ENCODE data around the gene PTTG1IP.

DNA sequence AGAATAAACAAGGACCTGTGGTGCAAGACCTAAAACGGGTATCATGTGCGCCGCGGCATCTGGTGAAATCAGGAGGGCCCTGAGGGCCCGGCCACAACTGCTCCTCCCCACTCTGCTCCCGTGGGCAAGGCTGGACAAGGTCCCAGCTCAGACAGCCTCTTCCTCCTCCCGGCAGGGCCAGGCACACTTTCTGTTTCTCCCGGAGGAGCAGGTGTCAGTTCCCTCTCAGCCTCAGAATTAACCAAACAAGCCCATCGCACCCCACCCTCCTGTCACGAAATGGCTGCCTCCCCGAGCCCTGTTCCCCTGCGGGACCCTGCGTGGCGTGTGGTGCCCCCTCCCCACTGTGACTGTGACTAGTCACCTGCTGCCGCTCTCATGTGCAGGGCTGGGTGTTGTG, 15.2 kb downstream of the PTTG1IP start:
- no peak for TF ChIP-seq POLR2A (IDR thresholded peaks at IDR 0.05)
- TF ChIP-seq, protein P1, sequence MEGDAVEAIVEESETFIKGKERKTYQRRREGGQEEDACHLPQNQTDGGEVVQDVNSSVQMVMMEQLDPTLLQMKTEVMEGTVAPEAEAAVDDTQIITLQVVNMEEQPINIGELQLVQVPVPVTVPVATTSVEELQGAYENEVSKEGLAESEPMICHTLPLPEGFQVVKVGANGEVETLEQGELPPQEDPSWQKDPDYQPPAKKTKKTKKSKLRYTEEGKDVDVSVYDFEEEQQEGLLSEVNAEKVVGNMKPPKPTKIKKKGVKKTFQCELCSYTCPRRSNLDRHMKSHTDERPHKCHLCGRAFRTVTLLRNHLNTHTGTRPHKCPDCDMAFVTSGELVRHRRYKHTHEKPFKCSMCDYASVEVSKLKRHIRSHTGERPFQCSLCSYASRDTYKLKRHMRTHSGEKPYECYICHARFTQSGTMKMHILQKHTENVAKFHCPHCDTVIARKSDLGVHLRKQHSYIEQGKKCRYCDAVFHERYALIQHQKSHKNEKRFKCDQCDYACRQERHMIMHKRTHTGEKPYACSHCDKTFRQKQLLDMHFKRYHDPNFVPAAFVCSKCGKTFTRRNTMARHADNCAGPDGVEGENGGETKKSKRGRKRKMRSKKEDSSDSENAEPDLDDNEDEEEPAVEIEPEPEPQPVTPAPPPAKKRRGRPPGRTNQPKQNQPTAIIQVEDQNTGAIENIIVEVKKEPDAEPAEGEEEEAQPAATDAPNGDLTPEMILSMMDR (IDR thresholded peaks at IDR 0.05) = no peak
- no peak for TF ChIP-seq POLR2AphosphoS5 (IDR thresholded peaks at IDR 0.05)
- no peak for TF ChIP-seq EP300 (IDR thresholded peaks at IDR 0.05)

Data from upper lobe of left lung (tissue), 4 donors.